HT1080 (cell line): ENCODE measurements around the gene ANKRD36. TPM values are rescaled to one million over a fixed set of nuclear protein-coding genes. Genes with fewer than 3 reads are reported as not detected.
"Not testable (repeated sequence)": the region's sequence is repeated elsewhere in the genome, so short reads cannot be mapped to it uniquely, and the experiment has no call there.

Experiments used
- DNase-seq: peaks from one replicate; pipeline ENCODE4 v3.0.0-alpha.2; 2015; ENCODE audit warnings: low read depth
- small RNA-seq: library from RNA; depleted of rRNA; stranded (forward); fragments of <200 nt; gene quantifications from one replicate; pipeline ENCODE3, GENCODE V24; 2014
- total RNA-seq: library from RNA; depleted of rRNA; stranded (reverse); fragments of >200 nt; shearing (Covaris generic); gene quantifications from 2 replicates; pipeline ENCODE4 v1.2.3, GENCODE V29; 2014; rRNA removed

The ANKRD36 gene
- total RNA-seq, 1 experiment from 2014 or later = 5.4 TPM

- DNase-seq = not testable (repeated sequence)
These were observed 163.4 kb downstream of the ANKRD36 start for GRCh38 chr2:97276232-97276798.

- not testable (repeated sequence) for DNase-seq
These were observed 172.2 kb downstream of the ANKRD36 start for GRCh38 chr2:97285187-97285586.

- DNase-seq = not testable (repeated sequence)
These were observed 180.7 kb downstream of the ANKRD36 start for GRCh38 chr2:97293687-97294086.

Small RNA genes within 50 kb of the gene (small RNA-seq; reads per million reads assigned to genes)
- gene RN7SL313P = not detected

Other genes starting within 250 kb of the ANKRD36 start
- gene SEMA4C, start 243.1 kb upstream of the ANKRD36 start, total RNA-seq = 11.2 and 15.4 TPM in 2 replicates
- not detected in 2 replicates for gene FAM178B, start 126.6 kb upstream of the ANKRD36 start, total RNA-seq
- 1.1 and 1.4 TPM in 2 replicates for gene FAHD2B, start 18.3 kb upstream of the ANKRD36 start, total RNA-seq